Right lobe of liver (tissue), 4 donors: ENCODE data around the gene MYO5A.

ENCODE experiments used
- POLR2A ChIP-seq: fragments of 450-650 bp; IDR thresholded peaks from one replicate; pipeline ENCODE4 v1.6.1; 2017; ENCODE audit warnings: antibody characterized with exemption, mild to moderate bottlenecking
- TF ChIP-seq, protein P1 (sequence below), 4 donors: fragments of 200-600 bp in 3 of 4; fragments of 450-650 bp in 1 of 4; IDR thresholded peaks; one replicate each; pipeline versions ENCODE4 v1.5.1 to v1.8.0; 2016 to 2022; ENCODE audit warnings: antibody characterized with exemption in 4 of 4, mild to moderate bottlenecking in 2 of 4
- donor health status: DM: no; HTN: no; CAD: no.
- donor health status: DM: no; HTN: no; CAD: no.
- donor health status: DM: no; HTN: yes; CAD: no.

DNA sequence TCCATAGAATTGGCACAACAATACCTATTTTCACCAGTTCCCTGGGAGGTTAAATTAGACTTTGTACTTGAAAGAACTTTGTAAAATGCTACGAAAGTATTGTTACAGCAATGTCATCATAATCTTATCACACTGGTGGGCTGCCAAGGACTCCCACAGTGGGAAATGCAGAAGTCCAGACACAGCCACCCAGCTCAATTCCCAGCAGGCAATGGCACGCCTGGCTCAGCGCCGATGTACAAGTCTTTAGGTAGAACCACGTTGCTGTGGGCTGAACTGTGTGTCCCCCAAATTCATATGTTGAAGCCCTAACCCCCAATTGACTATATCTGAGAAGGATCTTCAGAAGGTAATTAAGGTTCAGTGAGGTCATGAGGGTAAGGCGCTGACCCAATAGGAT, 245.4 kb downstream of the MYO5A start:
- TF ChIP-seq, protein P1, sequence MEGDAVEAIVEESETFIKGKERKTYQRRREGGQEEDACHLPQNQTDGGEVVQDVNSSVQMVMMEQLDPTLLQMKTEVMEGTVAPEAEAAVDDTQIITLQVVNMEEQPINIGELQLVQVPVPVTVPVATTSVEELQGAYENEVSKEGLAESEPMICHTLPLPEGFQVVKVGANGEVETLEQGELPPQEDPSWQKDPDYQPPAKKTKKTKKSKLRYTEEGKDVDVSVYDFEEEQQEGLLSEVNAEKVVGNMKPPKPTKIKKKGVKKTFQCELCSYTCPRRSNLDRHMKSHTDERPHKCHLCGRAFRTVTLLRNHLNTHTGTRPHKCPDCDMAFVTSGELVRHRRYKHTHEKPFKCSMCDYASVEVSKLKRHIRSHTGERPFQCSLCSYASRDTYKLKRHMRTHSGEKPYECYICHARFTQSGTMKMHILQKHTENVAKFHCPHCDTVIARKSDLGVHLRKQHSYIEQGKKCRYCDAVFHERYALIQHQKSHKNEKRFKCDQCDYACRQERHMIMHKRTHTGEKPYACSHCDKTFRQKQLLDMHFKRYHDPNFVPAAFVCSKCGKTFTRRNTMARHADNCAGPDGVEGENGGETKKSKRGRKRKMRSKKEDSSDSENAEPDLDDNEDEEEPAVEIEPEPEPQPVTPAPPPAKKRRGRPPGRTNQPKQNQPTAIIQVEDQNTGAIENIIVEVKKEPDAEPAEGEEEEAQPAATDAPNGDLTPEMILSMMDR (IDR thresholded peaks at IDR 0.05) = no peak
- no peak for TF ChIP-seq POLR2A
